Activated CD4-positive, alpha-beta memory T cell treated with anti-CD3 and anti-CD28 coated beads, Interleukin-2, amount 10 ng/mL, durations not matched to agents 7 days and 5 days (primary cell): ENCODE results near the gene TXNDC11. TPM values are rescaled to one million over a fixed set of nuclear protein-coding genes. Genes with fewer than 3 reads are reported as not detected.
"Not testable (repeated sequence)": the region's sequence is repeated elsewhere in the genome, so short reads cannot be mapped to it uniquely, and the experiment has no call there.

Experiments used
- CTCF ChIA-PET: fragments of 350-600 bp; sonication (Branson Sonifier 250); formaldehyde crosslinking; loops from one replicate; lab custom pipeline; 2021; ENCODE audit warnings: antibody characterized with exemption, inconsistent platforms; lab: Charles Lee
- POLR2A ChIA-PET: fragments of 350-600 bp; sonication (Branson Sonifier 250); formaldehyde crosslinking; loops from one replicate; lab custom pipeline; 2021; ENCODE audit warnings: antibody characterized with exemption; lab: Charles Lee
- DNase-seq: peaks from one replicate; pipeline ENCODE4 v3.0.0-alpha.2; 2020
- H3K27ac Mint-ChIP-seq: one replicate; pipeline ENCODE4 v1.8.0; 2021; ENCODE audit warnings: mild to moderate bottlenecking, mixed read lengths
- H3K27me3 Mint-ChIP-seq: one replicate; pipeline ENCODE4 v1.8.0; 2021; ENCODE audit warnings: mixed read lengths
- H3K36me3 Mint-ChIP-seq: one replicate; pipeline ENCODE4 v1.8.0; 2021; ENCODE audit warnings: low read depth, mixed read lengths
- H3K4me1 Mint-ChIP-seq: one replicate; pipeline ENCODE4 v1.8.0; 2021; ENCODE audit warnings: mixed read lengths
- H3K4me3 Mint-ChIP-seq: one replicate; pipeline ENCODE4 v1.8.0; 2021; ENCODE audit warnings: mild to moderate bottlenecking, mixed read lengths
- H3K9me3 Mint-ChIP-seq: one replicate; pipeline ENCODE4 v1.8.0; 2021; ENCODE audit warnings: mixed read lengths
- total RNA-seq, 2 experiments: library from RNA; stranded (reverse); gene quantifications; one replicate each; pipeline ENCODE4 v1.2.3, GENCODE V29; 2021

The TXNDC11 gene
- 10 to 100 TPM; 45.3 to 46.6 TPM for total RNA-seq

GRCh38 chr16:11742536-11743307, at the start of gene TXNDC11:
TSS of gene TXNDC11 (minus strand) at chr16:11742857. CDS start at chr16:11742730, 127 bp downstream.
- DNase-seq: peak; percentile 99
- CTCF ChIA-PET: interaction anchor here (1.0 to 4.2 kb wide), 8 partner anchors 20 to 173 kb away, joined by 3 to 30 read pairs (median 4); partner anchors contain the start of genes GSPT1 and ZC3H7A
- Mint-ChIP-seq H3K27ac (peak within 1 kb of the TSS; percentile 92), H3K4me3 (peak within 1 kb of the TSS; percentile 86), H3K9me3 (no peaks in the 10 kb centered on the region), H3K36me3 (peaks cover 37% of the 10 kb centered on the region), H3K27me3 (no peaks in the 10 kb centered on the region), H3K4me1 (peaks cover 53% of the 10 kb centered on the region)
- POLR2A ChIA-PET: interaction anchor here (0.9 to 6.9 kb wide), 37 partner anchors 10 to 800 kb away, joined by 3 to 113 read pairs (median 5); partner anchors contain the start of genes DEXI, GSPT1, RSL1D1 and ZC3H7A

- Mint-ChIP-seq H3K9me3 (no peaks in the 10 kb centered on the region), H3K4me1 (peaks cover 76% of the 10 kb centered on the region), H3K27ac (peak overlapping the region; percentile 23), H3K36me3 (peaks cover 43% of the 10 kb centered on the region), H3K27me3 (no peaks in the 10 kb centered on the region), H3K4me3 (no peak overlapping the region)
- CTCF ChIA-PET: interaction anchor here (0.7 kb wide), 1 partner anchor 112 kb away, joined by 4 read pairs; no protein-coding TSS in a partner anchor
- POLR2A ChIA-PET: interaction anchor here (0.9 to 2.3 kb wide), 3 partner anchors 9 to 49 kb away, joined by 3 to 10 read pairs (median 8); partner anchors contain the start of gene TXNDC11
- no peak for DNase-seq
Observed at GRCh38 chr16:11791144-11791828, 48.6 kb upstream of the TXNDC11 start.

- H3K4me1 Mint-ChIP-seq: peaks cover 68% of the 10 kb centered on the region
- ChIA-PET CTCF (no interaction called here), POLR2A (no interaction called here)
- no peak overlapping the region for H3K4me3 Mint-ChIP-seq
- H3K27me3 Mint-ChIP-seq: no peaks in the 10 kb centered on the region
- H3K9me3 Mint-ChIP-seq: no peaks in the 10 kb centered on the region
- H3K36me3 Mint-ChIP-seq: peaks cover 20% of the 10 kb centered on the region
- peak overlapping the region; percentile 45 for H3K27ac Mint-ChIP-seq
- peak; percentile 15 for DNase-seq
Observed at GRCh38 chr16:11788914-11789313, 46.3 kb upstream of the TXNDC11 start.

GRCh38 chr16:11784980-11785599, 42.4 kb upstream of the TXNDC11 start:
- not testable (repeated sequence) for DNase-seq, H3K4me3 Mint-ChIP-seq, H3K27me3 Mint-ChIP-seq, H3K9me3 Mint-ChIP-seq
- peaks cover 33% of the 10 kb centered on the region for H3K36me3 Mint-ChIP-seq
- POLR2A ChIA-PET: interaction anchor here (1.1 to 10.1 kb wide), 4 partner anchors 13 to 131 kb away, joined by 3 to 165 read pairs (median 26); partner anchors contain the start of genes GSPT1, TXNDC11 and ZC3H7A
- peak overlapping the region; percentile 81 for H3K27ac Mint-ChIP-seq
- peaks cover 71% of the 10 kb centered on the region for H3K4me1 Mint-ChIP-seq
- CTCF ChIA-PET: interaction anchor here (0.6 to 4.6 kb wide), 5 partner anchors 12 to 442 kb away, joined by 4 to 52 read pairs (median 4); partner anchors contain the start of gene ZC3H7A

- not testable (repeated sequence) for H3K4me3 Mint-ChIP-seq, H3K9me3 Mint-ChIP-seq, H3K27me3 Mint-ChIP-seq, DNase-seq
- Mint-ChIP-seq H3K4me1 (peaks cover 70% of the 10 kb centered on the region), H3K36me3 (peaks cover 38% of the 10 kb centered on the region), H3K27ac (peak overlapping the region; percentile 63)
- POLR2A ChIA-PET: interaction anchor here (6.7 to 10.1 kb wide), 2 partner anchors 13 to 42 kb away, joined by 49 to 165 read pairs; partner anchors contain the start of genes TXNDC11 and ZC3H7A
- CTCF ChIA-PET: interaction anchor here (0.6 to 4.6 kb wide), 5 partner anchors 12 to 561 kb away, joined by 3 to 52 read pairs (median 4); partner anchors contain the start of genes TXNDC11 and ZC3H7A
Observed at GRCh38 chr16:11784381-11784780, 41.7 kb upstream of the TXNDC11 start.

GRCh38 chr16:11784038-11784369, 41.3 kb upstream of the TXNDC11 start:
- ChIA-PET POLR2A (interaction anchor here (6.7 to 10.1 kb wide), 2 partner anchors 14 to 42 kb away, joined by 49 to 165 read pairs; partner anchors contain the start of genes TXNDC11 and ZC3H7A), CTCF (interaction anchor here (0.7 to 4.6 kb wide), 3 partner anchors 13 to 561 kb away, joined by 3 to 52 read pairs (median 4); partner anchors contain the start of genes TXNDC11 and ZC3H7A)
- Mint-ChIP-seq H3K27ac (peak overlapping the region; percentile 98), H3K27me3 (no peaks in the 10 kb centered on the region), H3K9me3 (no peaks in the 10 kb centered on the region), H3K4me1 (peaks cover 70% of the 10 kb centered on the region), H3K36me3 (peaks cover 39% of the 10 kb centered on the region), H3K4me3 (peak overlapping the region; percentile 72)
- DNase-seq: no peak

GRCh38 chr16:11783319-11784037, 40.8 kb upstream of the TXNDC11 start:
- Mint-ChIP-seq H3K27ac (peak overlapping the region; percentile 98), H3K27me3 (no peaks in the 10 kb centered on the region), H3K9me3 (no peaks in the 10 kb centered on the region), H3K4me3 (peak overlapping the region; percentile 72), H3K4me1 (peaks cover 66% of the 10 kb centered on the region), H3K36me3 (peaks cover 39% of the 10 kb centered on the region)
- peak; percentile 42 for DNase-seq
- ChIA-PET CTCF (interaction anchor here (0.7 to 4.6 kb wide), 5 partner anchors 13 to 560 kb away, joined by 3 to 52 read pairs (median 6); partner anchors contain the start of genes TXNDC11 and ZC3H7A), POLR2A (interaction anchor here (0.8 to 10.1 kb wide), 6 partner anchors 8 to 199 kb away, joined by 3 to 165 read pairs (median 6); partner anchors contain the start of genes TXNDC11 and ZC3H7A)

- Mint-ChIP-seq H3K9me3 (no peaks in the 10 kb centered on the region), H3K4me3 (peak overlapping the region; percentile 31), H3K36me3 (peaks cover 35% of the 10 kb centered on the region), H3K27ac (peak overlapping the region; percentile 98), H3K27me3 (no peaks in the 10 kb centered on the region), H3K4me1 (peaks cover 51% of the 10 kb centered on the region)
- POLR2A ChIA-PET: interaction anchor here (1.2 to 10.1 kb wide), 5 partner anchors 10 to 39 kb away, joined by 3 to 165 read pairs (median 10); partner anchors contain the start of genes TXNDC11 and ZC3H7A
- CTCF ChIA-PET: interaction anchor here (1.6 to 3.3 kb wide), 2 partner anchors 12 to 16 kb away, joined by 5 to 17 read pairs; partner anchors contain the start of gene ZC3H7A
- no peak for DNase-seq
Observed at GRCh38 chr16:11781773-11782172, 39.1 kb upstream of the TXNDC11 start.

- POLR2A ChIA-PET: interaction anchor here (1.2 to 10.1 kb wide), 6 partner anchors 10 to 39 kb away, joined by 3 to 165 read pairs (median 8); partner anchors contain the start of genes TXNDC11 and ZC3H7A
- Mint-ChIP-seq H3K4me3 (no peak overlapping the region), H3K27me3 (no peaks in the 10 kb centered on the region), H3K9me3 (no peaks in the 10 kb centered on the region), H3K36me3 (peaks cover 37% of the 10 kb centered on the region), H3K4me1 (peaks cover 44% of the 10 kb centered on the region), H3K27ac (no peak overlapping the region)
- DNase-seq: no peak
- CTCF ChIA-PET: interaction anchor here (1.0 to 3.3 kb wide), 3 partner anchors 9 to 16 kb away, joined by 3 to 17 read pairs (median 5); partner anchors contain the start of gene ZC3H7A
Observed at GRCh38 chr16:11780991-11781680, 38.5 kb upstream of the TXNDC11 start.

GRCh38 chr16:11779074-11779473, 36.4 kb upstream of the TXNDC11 start:
- H3K36me3 Mint-ChIP-seq: peaks cover 45% of the 10 kb centered on the region
- H3K27ac Mint-ChIP-seq: no peak overlapping the region
- ChIA-PET CTCF (interaction anchor here (1.0 kb wide), 1 partner anchor 18 kb away, joined by 4 read pairs; the partner anchor contains the start of gene ZC3H7A), POLR2A (interaction anchor here (10.1 kb wide), 1 partner anchor 19 kb away, joined by 165 read pairs; the partner anchor contains the start of gene ZC3H7A)
- peaks cover 38% of the 10 kb centered on the region for H3K4me1 Mint-ChIP-seq
- H3K4me3 Mint-ChIP-seq: no peak overlapping the region
- no peak for DNase-seq
- no peaks in the 10 kb centered on the region for H3K9me3 Mint-ChIP-seq
- no peaks in the 10 kb centered on the region for H3K27me3 Mint-ChIP-seq
